Epithelial cell of prostate (primary cell): Measurements from ENCODE around the gene EMP3.
"Not testable (repeated sequence)": the region's sequence is repeated elsewhere in the genome, so short reads cannot be mapped to it uniquely, and the experiment has no call there.

Experiments
- DNase-seq: peaks from one replicate; pipeline ENCODE4 v3.0.0-alpha.2; 2011; ENCODE audit warnings: low read depth, low spot score
- H3K27ac ChIP-seq: fragments of 450-650 bp; 2 replicates; pipeline ENCODE4 v1.5.1; 2017; ENCODE audit warnings: mild to moderate bottlenecking

Gene EMP3

DNA sequence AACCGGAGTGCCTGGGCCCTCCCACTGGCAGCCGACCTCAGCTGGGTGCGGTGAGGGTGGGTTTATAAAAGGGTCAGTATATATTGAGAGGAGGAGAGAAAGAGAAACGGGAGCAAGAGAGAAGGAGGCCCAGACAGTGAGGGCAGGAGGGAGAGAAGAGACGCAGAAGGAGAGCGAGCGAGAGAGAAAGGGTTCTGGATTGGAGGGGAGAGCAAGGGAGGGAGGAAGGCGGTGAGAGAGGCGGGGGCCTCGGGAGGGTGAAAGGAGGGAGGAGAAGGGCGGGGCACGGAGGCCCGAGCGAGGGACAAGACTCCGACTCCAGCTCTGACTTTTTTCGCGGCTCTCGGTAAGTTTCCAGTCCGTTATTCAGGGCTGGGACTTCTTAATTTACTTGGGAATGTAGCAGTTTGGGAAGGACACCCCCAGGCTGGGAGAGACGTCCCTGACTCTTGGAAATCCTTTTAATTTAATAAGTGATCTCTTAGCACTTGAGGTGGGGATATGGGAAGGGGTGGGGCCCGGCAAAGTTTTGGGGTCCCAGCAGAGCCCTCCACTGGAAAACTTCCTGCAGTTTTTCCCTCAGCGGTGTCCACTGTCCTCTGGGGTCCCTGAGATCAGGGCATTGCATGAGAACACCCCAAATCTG, at the start of gene EMP3:
TSS of gene EMP3 (plus strand) at position 288 of the 646 bp plus-strand sequence. CDS start 1,293 bp downstream, outside the sequence.
- DNase-seq = no peak
- H3K27ac ChIP-seq = peak within 1 kb of the TSS; percentile 65

DNA sequence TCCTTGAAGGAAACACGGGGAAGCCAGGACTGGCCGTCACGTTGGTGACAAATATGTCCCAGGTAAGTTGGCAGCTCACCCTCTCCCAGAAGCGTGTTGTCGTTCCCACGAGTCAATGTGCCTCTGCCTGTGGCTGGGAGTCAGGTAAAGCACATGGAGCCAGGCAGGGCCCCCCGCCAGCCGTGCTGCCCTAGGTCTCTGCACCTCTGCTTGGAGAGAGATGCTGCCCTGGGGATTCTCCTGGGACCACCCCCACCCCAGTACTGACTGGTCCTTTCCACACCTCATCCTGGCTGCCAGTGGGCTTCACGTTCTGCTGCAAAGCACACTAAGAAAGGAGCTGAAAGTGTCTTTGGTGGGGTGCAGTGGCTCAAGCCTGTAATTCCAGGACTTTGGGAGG, 45.6 kb upstream of the EMP3 start:
- no peak overlapping the region for H3K27ac ChIP-seq
- no peak for DNase-seq

- H3K27ac ChIP-seq = no peak overlapping the region
- DNase-seq = no peak
These were observed 41.4 kb upstream of the EMP3 start for GRCh38 chr19:48283908-48284307.

DNA sequence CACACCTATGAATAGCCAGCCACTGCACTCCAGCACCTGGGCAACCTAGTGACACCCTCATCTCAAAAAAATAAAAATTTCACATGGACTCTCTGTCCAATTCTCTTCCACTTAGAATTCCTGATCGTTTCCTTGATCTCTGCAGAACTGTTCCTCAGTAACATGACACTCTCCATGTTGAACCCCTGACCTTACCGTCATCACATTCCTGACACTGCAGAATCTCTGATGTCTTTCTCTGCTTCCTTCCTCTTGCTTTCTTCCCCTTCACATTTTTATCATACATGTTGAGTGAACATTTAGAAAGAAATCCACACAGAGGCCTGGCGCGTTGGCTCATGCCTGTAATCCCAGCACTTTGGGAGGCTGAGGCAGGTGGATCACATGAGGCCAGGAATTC, 40.5 kb upstream of the EMP3 start:
- no peak for DNase-seq
- H3K27ac ChIP-seq = no peak overlapping the region

DNA sequence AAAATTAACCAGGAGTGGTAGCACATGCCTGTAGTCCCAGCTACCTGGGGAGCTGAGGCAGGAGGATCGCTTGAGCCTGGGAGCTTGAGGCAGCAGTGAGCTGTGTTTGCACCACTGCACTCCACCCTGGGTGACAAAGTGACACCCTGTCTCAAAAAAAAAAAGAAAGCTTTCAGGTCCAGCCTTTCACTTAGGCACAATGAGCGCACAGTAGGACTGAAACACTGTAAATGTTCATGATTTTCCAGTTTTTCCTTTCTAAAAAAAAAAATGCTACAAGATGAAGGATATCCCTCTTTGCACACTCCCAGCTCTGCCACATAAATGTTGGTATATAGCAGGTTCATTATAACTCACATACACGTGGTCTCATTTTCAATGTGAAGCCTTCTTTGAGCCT, 37.6 kb upstream of the EMP3 start:
- DNase-seq = no peak
- H3K27ac ChIP-seq = no peak overlapping the region

- no peak overlapping the region for H3K27ac ChIP-seq
- DNase-seq = no peak
These were observed 35.0 kb upstream of the EMP3 start for GRCh38 chr19:48290401-48290770.

DNA sequence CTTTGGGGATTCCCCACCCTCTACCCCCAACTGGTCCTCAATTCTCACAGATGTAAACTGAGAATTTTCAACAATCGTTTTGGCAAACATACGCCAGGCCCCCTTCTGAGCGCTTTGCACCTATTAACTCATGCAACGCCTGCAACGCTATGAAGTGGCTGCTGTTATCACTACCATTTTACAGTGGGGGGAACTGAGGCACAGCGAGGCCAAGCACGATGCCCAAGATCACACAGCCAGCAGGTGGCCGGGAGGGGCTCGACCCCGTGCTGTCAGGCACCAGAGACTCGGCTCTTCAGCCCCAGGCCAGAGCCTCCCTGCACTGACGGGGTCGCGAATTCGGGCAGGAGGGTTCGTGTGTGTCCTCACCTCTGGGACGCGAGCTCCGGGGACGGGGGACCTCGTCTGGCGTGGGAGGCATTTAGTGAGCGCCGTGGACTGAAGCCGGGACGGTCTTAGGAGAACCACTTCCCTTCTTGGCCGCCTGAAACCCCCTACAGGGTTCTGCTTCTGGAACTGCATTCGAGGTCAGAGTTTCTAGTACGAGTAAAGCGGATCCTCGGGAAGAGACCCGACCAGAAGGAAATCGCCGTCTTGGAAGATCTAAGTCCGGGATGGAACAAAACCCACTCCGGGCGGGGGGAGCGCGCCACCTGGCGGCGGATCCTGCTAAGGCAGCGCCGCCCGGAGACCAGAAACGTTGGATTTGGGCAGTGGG, 34.4 kb upstream of the EMP3 start:
- DNase-seq = no peak
- H3K27ac ChIP-seq = no peak overlapping the region

DNA sequence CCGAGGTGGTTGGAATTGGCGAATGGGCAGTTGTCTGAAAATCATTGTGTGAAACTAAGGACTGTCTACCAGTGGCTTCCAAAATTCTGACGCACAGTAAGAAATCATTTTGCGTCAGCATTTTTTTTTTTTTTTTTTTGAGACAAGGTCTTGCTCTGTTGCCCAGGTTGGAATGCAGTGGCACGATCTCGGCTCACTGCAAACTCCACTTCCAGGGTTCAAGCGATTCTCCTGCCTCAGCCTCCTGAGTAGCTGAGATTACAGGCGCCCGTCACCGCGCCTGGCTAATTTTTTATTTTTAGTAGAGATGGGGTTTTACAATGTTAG, 33.9 kb upstream of the EMP3 start:
- DNase-seq, H3K27ac ChIP-seq: not testable (repeated sequence)

GRCh38 chr19:48292798-48293197, 32.6 kb upstream of the EMP3 start:
- no peak overlapping the region for H3K27ac ChIP-seq
- peak; percentile 64 for DNase-seq

DNA sequence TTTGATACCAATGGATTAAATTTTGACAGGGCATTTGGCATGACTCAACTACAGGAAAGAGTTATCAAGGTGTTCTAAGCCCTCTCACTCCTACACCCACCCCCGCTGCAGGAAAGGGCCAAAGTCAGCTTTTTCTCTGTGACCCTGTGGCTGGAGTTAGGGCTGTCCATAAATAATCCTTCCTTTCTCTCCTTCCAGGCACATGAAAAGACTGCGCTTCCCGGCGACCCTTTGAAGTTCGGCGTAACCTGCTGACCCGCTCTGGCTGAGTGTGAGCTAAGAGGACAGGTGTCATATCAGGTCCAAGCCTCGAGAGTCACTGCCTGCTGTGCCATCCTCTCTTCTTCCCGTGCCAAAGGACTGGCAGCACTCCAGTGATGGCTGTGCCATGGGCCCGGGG, 29.9 kb upstream of the EMP3 start:
- H3K27ac ChIP-seq = no peak overlapping the region

GRCh38 chr19:48296963-48297734, 28.2 kb upstream of the EMP3 start:
- DNase-seq = no peak
- H3K27ac ChIP-seq = no peak overlapping the region

More for the DNA sequence above, 29.9 kb upstream of the EMP3 start:
- no peak for DNase-seq

GRCh38 chr19:48297975-48298374, 27.4 kb upstream of the EMP3 start:
- H3K27ac ChIP-seq = no peak overlapping the region

GRCh38 chr19:48301886-48302599, 23.3 kb upstream of the EMP3 start:
- no peak for DNase-seq
- no peak overlapping the region for H3K27ac ChIP-seq

More at GRCh38 chr19:48297975-48298374, 27.4 kb upstream of the EMP3 start:
- DNase-seq = no peak

DNA sequence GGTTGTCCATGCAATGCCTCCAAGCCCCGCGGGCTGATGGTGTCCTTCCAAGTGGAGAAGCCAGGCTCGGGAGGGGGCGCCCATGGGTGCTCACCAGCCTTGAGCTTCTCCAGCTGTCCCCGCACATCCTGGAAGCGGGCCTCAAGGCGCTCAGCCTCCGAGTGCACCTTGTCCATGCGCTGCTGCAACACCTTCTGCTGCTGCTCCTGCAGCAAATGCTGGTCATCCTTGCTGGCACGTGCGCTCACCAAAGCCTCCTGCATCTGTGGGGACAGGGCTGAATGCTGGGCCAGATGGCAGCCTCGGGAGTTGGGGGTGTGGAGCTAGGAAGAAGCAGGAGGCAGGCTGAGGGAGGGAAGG, 22.8 kb upstream of the EMP3 start:
- no peak overlapping the region for H3K27ac ChIP-seq
- DNase-seq = no peak

DNA sequence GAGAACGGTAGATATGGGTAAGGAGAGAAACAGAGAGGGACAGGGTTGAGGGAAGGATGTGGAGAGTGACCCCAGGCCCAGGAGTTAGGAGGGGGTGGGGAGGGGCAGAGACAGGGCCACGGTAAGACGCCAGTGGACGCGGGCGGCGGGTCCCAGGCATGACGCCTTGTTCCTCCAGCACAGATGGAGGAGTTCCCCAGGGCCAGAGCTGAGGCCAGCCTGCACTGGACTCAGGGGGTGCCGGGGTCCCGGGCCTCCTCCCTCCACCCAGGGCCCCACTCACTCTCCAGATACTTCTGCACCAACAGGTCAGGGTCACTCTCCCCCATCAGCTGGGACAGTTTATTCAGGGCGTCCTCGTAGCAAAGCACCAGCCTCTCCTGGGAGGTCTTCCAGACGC, 22.0 kb upstream of the EMP3 start:
- DNase-seq = no peak
- H3K27ac ChIP-seq = no peak overlapping the region

DNA sequence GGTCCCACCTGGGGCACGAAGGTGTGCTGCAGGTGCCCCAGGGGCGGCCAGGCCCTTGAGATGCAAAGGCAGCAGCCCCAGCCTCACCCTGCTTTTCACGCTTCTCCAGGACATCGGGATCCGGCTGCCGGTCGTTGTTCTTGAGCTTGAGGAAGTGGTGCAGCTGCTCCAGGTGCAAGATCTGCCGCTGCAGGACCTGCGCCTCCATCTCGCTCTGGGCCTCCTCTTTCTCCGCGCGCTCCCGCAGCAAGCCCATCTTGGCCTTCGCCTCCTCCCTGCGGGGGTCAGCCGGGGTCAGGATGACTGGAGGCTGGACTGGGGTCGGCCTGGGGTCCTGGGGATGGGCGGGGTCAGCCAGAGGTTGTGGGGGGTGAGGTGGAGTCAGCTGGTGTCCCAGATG, 21.5 kb upstream of the EMP3 start:
- no peak for DNase-seq
- H3K27ac ChIP-seq = no peak overlapping the region

- DNase-seq = no peak
- H3K27ac ChIP-seq = no peak overlapping the region
These were observed 16.4 kb upstream of the EMP3 start for GRCh38 chr19:48308631-48309586.

GRCh38 chr19:48309731-48310130, 15.6 kb upstream of the EMP3 start:
- not testable (repeated sequence) for H3K27ac ChIP-seq, DNase-seq

GRCh38 chr19:48310227-48310626, 15.1 kb upstream of the EMP3 start:
- H3K27ac ChIP-seq = no peak overlapping the region
- no peak for DNase-seq

GRCh38 chr19:48311384-48311783, 14.0 kb upstream of the EMP3 start:
- DNase-seq = no peak
- H3K27ac ChIP-seq = no peak overlapping the region
